Renal cortical epithelial cell (primary cell): ENCODE data around the gene PRDM5. TPM values are rescaled to one million over a fixed set of nuclear protein-coding genes. Genes with fewer than 3 reads are reported as not detected.

Experiments
- DNase-seq: peaks from one replicate; pipeline ENCODE4 v3.0.0-alpha.2; 2011; ENCODE audit warnings: low read depth
- total RNA-seq: library from RNA; depleted of rRNA; stranded (reverse); fragments of >200 nt; gene quantifications from 2 replicates; pipeline ENCODE4 v1.2.3, GENCODE V29; 2014

PRDM5 gene
- total RNA-seq, 1 donor from 2014 or later: 9.8 TPM

DNA sequence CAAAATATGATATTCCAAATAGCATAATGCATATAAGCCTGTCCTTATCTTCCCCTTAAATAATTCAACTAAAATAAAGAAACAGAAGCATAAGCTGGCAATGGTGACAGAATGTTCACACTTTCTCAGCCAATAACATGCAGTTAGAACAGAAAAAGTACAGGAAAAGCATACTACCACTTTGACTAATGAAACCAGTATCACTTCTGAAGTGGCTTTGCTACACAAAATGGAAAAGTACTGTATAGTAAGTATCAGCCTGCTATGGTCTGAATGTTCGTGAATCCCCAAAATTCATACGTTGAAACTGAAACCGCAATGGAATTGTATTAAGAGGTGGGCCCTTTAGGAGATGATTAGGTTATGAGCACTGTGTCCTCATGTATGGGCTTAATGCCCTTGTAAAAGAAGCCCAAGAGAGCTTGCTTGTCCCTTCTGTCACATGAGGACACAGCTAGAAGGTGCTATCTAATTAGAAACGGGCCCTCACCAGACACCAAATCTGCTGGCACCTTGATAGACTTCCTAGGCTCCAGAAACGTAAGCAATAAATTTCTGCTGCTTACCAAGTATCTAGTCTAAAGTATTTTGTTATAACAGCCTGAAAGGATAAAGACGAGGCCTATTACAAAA, 102.6 kb downstream of the PRDM5 start:
- no peak for DNase-seq

- no peak for DNase-seq
Measured at GRCh38 chr4:120816296-120816965, 106.1 kb downstream of the PRDM5 start.

DNA sequence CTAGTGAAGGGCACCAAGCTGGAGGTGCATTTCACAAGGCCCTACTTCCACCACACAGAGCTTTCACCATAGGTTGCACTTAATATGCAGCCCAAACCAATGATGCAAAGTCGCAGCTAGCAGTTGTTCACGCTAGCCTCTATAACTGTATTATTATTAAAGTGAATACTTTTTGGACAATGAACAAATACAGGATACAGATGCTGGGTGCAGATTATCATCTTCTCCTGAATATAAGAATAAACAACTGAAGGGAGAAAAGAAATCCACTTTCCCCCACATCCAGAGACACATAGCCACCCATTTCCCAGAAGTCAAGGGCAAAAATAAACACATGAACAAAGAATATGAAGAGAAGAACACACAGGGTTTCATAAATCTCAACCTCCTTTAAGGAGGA, 107.2 kb downstream of the PRDM5 start:
- DNase-seq: no peak

DNA sequence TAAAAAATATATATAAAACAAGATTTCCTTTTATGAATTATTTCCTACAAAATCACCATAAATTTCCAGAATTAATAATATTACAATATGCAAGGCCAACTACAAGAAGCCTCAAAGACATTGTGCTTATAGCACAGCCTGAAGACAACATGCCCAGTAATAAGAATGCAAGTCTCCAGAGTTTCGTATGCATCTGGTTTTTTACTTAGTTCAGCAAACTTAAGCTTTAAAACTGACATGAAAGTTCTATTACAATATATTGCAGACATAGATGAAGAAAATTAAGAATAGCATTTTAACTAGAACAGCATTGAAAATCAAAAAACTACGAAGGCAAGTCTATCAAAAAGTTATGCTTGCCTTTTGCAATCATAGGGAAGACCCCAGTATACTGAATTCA, 107.6 kb downstream of the PRDM5 start:
- DNase-seq: no peak

- no peak for DNase-seq
Measured at GRCh38 chr4:120812216-120812615, 110.3 kb downstream of the PRDM5 start.

- no peak for DNase-seq
Measured at GRCh38 chr4:120809518-120809917, 113.0 kb downstream of the PRDM5 start.

- DNase-seq: no peak
Measured at GRCh38 chr4:120808475-120809141, 113.9 kb downstream of the PRDM5 start.

- no peak for DNase-seq
Measured at GRCh38 chr4:120801137-120801758, 121.3 kb downstream of the PRDM5 start.

DNA sequence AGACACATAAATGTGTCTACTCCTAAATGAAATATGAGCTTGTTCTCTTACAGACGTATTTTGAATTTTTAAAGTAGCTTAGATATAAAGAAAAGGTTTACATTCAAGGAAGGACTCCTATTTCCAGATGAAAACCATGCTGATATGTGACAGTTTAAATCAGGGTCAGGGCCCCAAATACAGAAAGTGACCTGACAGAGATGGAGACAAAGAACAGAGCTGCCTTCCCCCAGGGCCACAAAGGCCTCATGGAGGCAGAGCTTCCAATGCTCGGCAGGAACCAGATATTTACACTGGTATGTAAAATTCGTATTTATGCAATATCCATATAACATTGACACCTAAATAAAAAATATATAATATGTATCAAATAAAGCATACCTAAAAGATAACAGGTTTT, 124.0 kb downstream of the PRDM5 start:
- no peak for DNase-seq

DNA sequence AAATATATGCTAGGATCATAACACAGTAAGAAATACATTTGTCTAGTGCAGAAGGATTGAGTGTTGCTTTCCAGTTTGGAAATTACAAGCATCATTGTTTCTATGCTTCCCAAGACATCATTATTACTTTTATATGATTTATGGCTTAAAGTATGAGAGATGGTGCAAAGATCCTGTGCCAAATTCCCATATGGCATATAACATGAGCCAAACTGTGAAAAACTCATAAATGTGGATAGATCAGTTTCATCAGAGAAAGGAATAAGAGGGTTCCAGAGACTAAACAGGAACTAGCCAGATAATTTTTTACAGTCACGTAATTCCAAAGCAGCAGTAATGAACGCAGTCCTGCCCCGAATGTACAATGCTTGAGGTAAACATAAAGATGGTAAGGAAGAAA, 126.3 kb downstream of the PRDM5 start:
- DNase-seq: no peak

DNA sequence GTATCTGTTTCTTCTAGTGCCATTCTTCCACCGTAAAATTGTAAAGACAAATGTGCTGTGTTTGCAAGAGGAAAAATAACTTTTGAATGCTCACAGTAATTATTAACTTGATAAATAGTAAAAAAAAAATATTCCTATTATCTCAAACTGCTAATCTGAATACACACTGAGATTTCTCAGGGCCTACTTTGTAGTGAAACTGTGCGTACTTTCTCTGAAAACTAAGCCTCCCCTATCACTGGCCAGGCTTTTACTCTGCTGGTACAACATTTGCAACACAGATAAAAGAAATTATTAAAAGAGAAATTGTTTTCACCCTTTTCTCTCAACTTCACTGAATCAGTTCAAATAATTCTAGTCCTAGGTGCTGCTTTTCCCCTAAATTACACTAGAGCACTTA, 137.3 kb downstream of the PRDM5 start:
- no peak for DNase-seq

DNA sequence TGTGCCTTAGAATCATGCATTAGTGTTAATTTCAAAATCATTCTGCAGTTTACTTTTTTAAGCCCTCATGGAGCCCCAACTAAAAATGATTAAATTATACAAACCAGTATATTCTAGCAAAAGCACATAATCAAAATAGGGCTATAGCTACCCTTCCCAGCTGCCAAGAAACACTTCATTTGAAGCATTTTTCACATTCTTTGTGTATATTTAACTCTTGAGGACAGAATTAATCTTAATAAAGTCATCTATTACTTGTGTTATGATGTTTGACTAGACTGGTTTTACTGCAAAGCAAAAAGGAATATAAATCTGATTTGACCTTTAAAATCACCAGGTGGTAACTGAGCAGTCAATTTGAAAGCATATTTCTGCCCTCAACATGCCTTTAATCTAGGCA, 145.1 kb downstream of the PRDM5 start:
- DNase-seq: no peak

DNA sequence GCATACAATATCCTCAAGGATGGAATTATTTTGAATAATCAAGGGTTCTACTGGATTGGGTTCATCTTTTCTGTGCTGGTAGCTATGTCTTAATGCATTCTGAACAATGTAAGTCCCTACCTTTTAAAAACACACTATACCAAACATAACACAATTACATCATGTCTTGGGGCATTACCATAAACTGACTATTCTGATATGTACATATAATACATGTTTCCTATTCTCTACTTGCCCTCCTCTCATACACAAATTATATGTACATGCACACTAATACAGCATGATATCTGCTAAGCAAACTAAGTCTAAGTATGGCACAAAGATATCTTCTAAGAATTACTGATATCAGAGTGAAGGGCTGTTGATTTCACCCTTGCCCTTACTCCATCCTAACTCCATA, 147.1 kb downstream of the PRDM5 start:
- DNase-seq: no peak

- DNase-seq: no peak
Measured at GRCh38 chr4:120773641-120774040, 148.9 kb downstream of the PRDM5 start.

- no peak for DNase-seq
Measured at GRCh38 chr4:120771907-120772306, 150.6 kb downstream of the PRDM5 start.

GRCh38 chr4:120770897-120771296, 151.6 kb downstream of the PRDM5 start:
- no peak for DNase-seq

- peak; percentile 61 for DNase-seq
Measured at GRCh38 chr4:120769227-120769626, 153.3 kb downstream of the PRDM5 start.

- no peak for DNase-seq
Measured at GRCh38 chr4:120765260-120765680, 157.3 kb downstream of the PRDM5 start.

DNA sequence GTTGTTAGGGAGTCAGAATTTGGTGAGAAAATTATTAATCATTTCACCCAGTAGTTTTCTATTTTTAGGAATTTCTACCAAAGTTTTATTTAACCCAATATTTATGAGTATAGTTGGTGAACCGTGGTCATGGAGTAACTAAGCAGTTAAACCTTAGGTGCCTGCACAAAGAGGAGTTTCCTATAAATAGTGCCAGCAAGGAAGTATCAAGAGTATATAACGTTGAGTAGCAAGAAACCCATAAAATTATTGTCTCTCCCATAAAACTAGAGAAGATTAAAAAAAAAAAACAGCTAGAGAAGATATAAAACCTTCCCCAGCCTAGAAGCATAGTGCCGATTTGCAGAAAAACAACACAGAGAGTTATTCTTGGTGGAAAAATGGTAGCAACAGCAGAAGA, 158.9 kb downstream of the PRDM5 start:
- no peak for DNase-seq

GRCh38 chr4:120761070-120761469, 161.5 kb downstream of the PRDM5 start:
- DNase-seq: no peak

DNA sequence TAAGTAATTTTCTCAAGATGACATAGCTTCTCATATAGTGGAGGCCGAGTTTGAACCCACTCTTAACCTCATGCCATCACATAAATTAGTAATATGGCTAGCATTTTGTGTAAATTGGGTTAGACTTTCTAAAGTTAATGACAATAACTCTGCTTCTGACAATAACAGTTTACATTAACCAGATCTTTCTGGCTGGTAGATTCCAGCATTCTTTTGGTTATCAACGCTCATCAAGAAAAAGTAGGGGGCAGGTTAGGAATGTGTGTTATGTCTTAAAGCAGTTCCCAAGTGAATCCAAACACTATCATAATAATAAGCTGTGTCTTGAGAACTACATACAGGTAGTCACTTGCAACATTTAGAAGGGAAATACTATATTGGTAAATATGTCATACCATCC, 162.5 kb downstream of the PRDM5 start:
- peak; percentile 9 for DNase-seq

- no peak for DNase-seq
Measured at GRCh38 chr4:120755864-120756263, 166.7 kb downstream of the PRDM5 start.

- DNase-seq: no peak
Measured at GRCh38 chr4:120754590-120754989, 167.9 kb downstream of the PRDM5 start.
